ENCODE measurements around the gene RASGEF1C.
"Not testable (repeated sequence)": the region's sequence is repeated elsewhere in the genome, so short reads cannot be mapped to it uniquely, and the experiment has no call there.

Gene RASGEF1C

DNA sequence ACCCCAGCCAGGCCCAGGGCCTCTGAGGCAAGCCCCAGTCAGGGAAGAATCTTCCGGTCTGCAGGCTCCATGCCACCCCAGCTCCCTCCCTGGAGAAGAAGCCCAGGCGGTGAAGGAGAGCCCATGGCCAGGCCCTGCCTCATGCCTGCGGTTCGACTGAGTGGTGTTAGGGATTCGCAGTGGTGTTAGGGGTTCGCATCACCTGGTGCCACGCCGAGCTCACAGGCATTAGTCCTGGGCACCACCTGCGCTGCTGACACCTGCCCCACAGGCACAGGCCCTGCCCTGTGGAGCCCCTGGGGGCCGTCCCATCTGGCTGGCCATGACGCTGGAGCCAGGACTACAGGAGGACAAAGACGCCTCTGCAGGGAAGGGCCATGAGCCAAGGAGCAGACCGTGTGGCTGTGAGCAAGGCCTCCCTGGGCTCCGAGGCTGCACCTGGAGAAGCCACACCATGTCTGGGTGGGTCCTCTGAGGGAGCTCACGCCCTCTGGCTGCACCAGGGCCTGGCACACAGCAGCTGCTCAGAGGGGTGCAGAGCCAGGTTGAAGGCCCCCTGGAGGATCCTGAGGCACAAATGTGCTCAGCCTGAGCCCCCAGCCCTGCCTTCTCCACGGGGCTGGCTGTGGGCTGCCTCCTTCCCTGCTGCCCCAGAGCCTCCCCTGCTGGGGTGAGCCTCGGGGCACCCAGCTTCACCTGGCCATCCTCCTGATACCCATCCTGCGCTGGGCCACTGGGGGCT is 109.8 kb downstream of the RASGEF1C start:
- no peak for DNase-seq

DNA sequence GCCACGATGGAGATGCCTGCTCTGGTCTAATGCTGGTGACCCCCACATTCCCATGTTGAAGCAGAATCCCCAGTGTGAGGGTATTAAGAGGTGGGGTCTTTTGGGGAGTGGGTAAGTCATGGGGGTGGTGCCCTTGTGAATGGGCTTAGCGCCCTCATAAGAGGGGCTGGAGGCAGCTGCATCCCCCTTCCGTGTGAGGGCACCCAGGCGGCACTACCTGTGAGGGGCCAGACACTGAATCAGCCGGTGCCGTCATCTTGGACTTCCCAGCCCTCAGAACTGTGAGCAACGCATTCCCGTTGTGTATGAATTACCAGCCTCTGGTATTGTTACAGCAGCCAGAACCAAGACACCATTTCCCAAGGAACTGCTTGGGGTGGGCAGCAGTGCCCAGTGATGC is 110.5 kb downstream of the RASGEF1C start:
- no peak for DNase-seq

DNA sequence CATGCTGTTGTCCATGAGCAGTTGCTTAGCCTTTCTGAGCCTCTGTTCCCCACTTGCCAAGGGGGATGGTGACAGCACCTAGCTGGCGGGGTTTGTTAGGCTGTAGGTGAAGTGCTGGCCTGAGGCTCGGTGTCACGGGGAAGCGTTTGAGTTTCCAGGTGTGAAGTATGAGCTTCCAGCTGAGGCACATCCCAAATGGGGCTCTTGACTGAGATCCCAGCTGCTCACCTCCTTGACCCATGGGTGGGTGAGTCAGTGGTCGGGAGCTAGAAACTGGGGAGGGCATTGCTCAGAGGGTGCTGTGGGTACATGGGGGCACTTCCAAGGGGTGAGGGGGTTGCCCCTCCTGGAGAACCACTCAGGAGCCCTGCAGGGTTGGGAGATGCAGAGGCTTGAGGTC is 111.1 kb downstream of the RASGEF1C start:
- DNase-seq, result no peak

DNA sequence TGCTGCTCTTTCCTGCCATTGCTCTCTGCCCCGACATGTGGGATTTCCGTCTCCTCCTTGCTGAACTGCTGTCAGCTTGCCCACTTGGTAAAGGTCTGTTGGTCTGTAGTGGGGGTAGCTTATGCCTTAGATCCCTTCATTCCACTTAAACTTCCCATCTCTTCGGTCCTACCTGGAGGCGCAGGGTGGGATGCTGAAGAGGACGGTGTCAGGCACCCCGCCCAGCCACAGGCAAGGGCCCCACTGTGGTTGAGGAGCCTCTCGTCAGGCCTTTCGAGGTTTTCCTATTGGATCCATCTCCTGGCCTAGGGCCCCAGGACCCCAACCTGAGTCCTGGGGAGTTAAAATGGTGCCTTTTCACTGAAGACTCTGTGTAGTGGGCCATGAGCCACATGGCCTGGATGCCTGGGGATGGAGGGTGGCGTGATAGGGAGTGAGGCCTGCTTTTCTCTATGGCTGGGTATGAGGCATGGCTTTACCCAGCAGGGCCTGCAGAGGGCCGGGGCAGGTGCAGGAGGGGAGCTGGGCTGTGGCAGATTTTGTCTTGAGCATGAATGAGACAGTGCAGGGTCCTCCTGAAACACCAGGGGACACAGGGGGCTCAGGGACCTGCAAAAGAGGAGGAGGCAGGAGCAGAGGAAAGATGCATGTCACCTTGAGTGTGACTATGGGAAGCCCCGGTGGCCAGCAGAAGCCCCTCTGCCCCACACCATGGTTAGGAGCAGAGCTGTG is 111.7 kb downstream of the RASGEF1C start:
- no peak for DNase-seq

DNA sequence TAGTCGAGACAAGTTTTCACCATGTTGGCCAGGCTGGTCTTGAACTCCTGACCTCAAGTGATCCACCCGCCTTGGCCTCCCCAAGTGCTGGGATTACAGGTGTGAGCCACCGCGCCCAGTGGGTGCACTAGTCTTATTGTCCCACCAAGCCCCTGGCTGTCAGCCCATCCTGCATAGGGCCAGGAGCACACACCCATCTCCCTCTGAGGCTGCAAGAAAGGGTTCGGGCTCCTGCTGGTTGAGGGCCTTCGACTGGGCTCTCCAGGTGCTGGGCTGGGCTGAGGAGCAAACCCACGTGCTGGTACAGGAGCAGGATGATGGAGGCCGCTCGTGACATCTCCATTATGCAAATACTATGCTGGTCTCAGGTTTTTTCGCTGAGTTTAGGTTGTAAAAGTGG is 112.4 kb downstream of the RASGEF1C start:
- no peak for DNase-seq

DNA sequence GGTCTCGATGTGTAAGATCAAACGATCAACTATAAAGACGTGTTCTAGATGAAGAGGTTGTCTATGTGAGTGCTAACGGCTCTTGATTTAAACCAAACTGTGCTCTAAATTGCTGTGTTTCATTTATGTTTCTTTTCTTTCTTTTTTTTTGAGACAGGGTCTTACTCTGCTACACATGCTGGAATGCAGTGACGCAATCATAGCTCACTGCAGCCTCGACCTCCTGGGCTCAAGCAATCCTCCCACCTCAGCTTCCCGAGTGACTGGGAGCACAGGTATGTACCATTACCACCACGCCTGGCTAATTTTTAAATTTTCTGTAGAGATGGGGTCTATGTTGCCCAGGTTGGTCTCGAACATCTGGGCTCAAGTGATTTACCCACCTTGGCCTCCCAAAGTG is 113.5 kb downstream of the RASGEF1C start:
- no peak for DNase-seq

DNA sequence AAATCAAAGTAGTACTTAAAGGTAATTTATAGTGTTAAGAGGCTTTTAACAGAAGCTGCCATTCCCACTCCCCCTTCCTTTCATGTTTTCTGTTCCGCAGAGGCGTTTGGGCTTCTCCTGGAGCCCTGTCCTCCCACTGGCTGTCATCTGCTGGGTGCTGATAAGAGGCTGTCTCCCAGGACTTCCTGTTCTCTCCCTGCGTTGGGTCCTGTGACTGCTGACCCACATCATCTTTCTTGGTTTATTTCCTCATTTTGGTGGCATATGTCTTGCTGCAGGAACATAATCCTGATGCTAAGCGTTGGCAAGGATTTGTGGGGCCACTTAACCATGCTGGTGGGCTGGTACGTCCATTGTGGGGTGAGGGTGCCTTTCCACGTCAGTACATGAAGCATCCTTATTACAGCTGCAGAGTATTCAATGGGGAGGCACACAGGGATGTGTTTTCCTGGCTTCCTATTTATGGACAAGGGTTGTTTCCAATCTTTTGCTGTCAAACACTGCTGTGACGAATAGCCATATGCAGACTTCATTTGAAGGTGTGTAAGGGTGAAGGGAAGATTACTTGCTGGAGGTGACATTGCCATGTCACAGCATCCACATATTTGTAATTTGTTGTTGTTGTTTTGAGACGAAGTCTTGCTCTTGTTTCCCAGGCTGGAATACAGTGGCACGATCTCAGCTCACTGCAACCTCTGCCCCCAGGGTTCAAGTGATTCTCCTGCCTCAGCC is 115.2 kb downstream of the RASGEF1C start:
- DNase-seq, result no peak

DNA sequence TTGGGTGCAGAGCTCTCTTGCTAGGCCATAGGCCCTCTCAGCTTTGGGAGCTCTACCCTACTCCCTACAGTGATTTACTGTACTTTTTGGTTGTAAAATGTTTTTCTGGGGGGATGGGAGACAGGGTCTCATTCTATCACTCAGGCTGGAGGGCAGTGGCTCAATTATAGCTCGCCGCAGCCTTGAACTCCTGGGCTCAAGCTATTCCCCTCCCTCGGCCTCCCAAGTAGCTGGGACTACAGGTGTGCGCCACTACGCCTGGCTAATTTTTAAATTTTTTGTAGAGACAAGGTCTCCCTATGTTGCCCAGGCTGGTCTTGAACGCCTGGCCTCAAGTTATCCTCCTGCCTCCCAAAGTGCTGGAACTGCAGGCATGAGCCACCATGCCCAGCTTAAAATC is 115.8 kb downstream of the RASGEF1C start:
- DNase-seq, result no peak

DNA sequence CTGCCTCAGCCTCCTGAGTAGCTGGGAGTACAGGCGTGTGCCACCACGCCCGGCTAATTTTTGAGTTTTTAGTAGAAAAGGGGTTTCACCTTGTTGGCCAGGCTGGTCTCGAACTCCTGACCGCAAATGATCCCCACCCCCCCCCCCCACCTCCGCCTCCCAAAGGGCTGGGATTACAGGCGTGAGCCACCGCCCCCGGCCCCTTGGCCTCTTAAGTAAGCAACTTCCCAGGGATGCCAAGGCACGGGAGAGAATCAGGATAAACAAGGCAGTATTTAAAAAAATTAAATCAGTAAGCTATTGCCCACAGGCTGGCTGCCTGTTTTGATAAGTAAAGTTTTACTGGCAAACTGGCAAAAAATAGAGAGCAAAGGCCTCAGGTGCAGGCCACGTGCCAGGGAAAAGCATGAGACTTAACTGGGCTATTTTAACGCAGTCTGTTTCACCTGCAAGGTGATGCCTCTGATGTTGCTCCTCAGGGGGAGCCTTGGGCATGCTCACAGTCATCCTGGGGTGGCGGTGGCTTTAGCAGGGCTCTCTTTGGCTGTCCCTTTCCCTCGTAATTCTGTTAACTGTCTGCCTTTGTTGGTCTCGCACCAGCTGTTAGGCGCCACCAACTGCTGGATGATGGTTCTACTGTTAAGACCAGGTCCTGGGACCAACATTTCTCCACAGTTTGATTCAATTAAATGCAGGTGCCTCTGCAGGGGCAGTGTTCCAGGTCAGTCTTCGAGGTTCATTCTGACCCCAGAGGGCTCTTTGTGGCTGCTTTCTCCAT is 118.1 kb downstream of the RASGEF1C start:
- no peak for DNase-seq

DNA sequence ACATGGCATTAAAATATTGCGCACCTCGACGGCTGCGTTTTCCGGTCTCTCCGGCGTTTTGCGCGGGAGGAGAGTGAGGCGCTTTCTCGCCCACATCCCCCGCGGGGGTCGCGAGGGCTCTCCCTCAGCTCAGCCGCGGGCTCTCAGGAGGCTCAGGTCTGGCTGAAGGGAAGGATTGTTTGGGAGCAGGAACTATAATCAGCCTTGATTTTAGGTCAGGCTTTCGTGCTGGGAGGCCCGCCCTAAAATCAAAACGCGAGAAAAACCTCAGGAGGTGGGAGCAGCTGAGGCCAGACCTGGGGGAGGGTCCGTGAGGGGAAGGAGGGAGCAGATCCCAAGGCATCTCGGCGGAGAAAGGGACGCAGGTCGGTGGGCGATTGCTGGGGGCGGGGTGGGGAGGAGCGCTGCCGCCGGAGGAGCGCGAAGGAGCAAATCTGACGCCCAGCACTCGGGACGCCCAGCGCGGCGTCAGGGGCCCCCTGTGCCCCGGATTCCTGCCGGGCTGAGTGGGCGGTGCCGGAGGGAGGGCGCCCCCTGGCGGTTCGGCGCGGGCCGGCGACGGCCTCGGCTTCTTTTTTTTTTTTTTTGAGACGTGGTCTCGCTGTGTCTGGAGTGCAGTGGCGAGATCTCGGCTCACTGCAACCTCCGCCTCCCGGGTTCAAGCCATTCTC is 118.8 kb downstream of the RASGEF1C start:
- peak; percentile 81 for DNase-seq

DNA sequence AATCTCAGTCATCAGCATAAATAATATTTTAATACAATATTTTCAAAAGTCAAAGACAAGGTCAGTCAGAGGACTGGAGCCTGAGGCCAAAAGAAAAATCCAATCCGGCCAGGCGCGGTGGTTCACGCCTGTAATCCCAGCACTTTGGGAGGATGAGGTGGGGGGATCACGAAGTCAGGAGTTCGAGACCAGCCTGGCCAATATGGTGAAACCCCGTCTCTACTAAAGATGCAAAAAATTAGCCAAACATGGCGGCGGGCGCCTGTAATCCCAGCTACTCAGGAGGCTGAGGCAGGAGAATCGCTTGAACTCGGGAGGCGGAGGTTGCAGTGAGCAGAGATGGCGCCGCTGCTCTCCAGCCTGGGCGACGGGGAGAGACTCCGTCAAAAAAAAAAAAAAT is 119.4 kb downstream of the RASGEF1C start:
- not testable (repeated sequence) for DNase-seq

DNA sequence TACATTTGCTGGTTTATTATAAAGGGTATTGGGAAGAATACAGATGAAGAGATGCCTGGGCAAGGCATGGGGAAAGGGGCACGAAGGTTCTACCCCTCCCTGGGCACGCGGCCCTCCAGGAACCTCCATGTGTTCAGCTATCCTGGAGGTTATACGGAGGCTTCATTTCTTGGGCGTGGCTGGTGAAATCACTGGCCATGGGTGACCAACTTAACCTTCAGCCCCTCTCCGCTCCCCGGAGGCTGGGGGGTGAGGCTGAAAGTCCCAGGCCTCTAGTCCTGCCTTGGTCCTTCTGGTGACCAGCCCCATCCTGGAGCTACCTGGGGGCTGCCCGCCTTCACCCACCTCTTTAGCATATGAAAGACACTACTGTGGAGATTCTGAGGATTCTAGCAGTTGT is 120.5 kb downstream of the RASGEF1C start:
- DNase-seq, result no peak

DNA sequence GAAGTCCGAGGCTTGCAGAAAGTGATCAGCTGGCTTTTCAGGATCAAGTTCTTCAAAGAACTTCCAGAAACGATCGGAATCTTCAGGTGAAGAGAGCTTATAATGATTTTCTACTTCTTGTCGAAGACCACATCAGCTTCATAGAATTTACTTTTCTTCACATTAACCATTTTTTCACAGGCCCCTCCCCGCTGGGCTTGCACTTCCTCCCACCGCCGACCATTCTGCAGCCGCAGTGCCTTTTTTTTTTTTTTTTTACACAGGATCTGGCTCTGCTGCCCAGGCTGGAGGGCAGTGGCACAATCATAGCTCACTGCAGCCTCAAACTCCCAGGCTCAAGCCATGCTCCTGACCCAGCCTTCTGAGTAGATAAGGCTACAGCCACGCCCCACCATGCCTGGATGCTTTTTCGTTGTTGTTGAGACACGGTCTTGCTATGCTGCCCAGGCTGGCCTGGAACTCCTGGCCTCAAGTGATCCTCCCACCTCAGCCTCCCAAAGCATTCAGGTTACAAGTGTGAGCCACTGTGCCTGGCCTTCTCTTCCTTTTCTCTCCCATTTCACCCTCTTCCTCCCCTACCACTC is 122.1 kb downstream of the RASGEF1C start:
- no peak for DNase-seq

DNA sequence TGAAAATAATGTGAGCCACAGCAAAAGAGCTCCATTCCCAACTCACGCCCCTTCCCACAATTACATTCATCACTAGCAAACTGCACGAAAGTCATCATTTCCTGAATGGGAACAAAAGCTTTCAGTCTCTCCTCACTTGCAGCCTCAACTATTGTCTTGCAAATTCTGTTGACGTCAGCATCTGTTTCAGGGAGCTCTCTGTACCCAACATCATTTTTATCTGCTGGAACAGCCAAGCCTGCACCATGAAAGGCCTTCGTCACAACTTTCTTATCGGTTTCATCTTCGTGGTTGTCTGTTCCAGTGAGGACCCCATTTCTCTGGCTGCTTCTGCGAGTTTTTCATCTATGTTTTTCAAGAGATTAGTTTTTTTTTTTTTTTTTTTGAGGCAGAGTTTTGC is 123.2 kb downstream of the RASGEF1C start:
- no peak for DNase-seq

DNA sequence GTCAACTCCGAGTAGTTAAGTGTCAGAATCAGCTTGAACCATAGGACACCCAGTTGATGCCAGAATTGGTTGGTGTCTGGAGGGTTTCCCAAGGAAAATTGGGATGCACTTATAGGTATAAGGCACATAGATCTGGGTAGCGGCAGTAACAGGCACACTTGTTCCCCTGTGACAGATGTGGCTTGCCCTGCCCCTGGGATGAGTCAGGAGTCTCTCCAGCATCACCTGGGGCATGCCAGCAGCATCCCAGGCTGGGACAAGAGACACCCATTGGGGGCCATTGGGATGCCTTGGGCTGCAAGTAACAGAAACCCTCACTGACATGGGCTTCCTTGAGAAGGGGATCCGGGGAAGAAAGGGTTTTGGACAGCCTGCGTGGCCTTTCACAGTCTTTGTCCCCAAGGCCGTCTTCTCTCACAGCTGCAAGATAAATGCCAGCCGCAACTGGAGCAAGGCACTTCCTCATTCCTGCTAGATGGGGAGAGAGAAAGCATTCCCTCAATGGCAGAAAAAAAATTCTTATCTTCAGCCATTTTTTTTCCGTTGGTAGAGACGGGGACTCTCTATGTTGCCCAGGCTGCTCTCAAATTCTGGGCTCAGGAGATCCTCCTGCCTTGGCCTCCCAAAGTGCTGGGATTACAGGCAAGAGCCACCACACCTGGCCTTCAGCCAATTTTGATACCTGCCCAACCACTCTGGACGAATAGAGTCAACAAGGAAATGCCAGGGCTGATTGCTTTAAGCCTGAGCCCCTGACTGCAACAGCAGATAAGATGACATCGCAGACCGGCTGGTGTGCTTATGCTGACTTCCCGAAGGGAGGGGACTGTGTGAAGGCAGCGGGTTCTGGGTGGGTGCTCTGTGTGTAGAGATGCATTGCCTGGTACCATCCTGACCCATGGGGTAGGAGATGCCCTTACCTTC is 124.1 kb downstream of the RASGEF1C start:
- no peak for DNase-seq

DNA sequence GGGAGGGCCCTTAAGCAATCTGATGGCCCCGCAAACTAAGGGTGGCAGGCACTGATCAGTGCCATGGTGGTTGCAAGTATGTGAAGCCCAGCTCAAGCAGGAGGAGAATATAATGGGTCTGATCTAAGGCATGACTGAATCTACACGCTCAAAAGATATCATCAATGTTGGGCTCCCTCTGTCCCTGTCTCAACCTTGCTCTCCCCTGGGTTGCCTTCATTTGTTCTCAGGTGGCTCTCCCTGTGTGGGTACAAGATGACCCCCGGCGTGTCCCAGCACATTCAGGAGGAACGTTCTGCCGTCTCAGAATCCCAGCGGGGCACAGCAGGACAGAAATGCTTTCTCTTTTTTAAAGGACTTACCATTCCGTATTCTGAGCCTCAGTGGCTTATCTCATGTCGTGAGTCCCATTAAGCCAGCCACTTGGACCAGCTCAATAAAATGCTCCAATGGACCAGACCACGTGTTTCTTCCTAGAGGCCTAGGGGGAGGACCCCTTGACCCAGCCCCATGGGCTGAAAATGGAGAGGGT is 125.4 kb downstream of the RASGEF1C start:
- no peak for DNase-seq

DNA sequence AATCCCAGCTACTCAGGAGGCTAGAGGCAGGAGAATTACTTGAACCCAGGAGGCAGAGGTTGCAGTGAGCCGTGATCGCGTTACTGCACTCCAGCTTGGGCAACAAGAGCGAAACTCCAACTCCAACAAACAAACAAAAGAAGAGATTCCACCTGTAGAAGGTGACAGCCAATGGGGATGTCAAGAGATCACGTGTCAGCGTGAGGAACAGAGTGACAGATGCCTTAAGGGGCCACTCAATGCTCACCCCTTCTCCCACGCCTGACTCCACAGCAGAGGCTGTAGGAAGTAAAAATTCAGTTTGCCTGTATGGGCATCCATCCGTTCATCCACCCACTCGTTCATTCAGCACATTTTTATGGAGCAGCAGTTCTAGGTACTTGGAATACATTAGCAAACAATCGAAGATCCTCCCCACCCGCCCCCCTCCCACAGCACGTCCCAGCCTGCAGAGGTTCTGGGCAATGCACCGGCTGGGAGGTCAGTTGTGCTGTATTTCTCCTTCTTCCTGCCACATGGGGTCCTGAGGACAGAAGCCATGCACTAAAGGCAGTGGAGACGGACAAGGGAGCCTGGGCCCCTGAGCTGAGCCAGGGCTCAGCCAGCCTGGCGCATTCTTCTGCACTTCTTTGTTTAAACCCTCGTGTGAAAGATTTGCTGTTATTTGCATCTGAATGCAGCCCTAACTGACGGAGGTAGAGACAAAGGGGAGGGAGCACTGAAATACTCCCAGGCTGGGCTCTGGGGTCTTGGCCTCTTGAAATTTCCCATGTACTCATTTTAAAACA is 126.2 kb downstream of the RASGEF1C start:
- DNase-seq, result no peak

DNA sequence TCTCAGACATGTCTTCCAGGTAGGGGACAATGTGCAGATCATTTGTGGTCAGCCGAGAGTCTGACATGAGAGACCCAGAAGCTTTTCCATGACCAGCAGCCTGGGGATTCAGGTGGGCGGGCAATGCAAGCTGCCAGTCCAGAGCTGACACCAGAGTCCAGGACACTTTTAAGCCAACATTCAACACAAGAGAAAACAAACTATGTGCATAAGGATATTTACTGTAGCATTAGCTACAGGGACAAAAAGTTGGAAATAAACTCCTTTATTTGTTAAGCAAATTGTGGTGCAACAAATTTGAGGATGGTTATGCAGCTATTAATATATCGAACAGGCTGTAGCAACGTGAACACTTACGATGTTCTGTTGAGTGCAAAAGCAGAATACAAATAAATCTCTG is 127.5 kb downstream of the RASGEF1C start:
- no peak for DNase-seq

DNA sequence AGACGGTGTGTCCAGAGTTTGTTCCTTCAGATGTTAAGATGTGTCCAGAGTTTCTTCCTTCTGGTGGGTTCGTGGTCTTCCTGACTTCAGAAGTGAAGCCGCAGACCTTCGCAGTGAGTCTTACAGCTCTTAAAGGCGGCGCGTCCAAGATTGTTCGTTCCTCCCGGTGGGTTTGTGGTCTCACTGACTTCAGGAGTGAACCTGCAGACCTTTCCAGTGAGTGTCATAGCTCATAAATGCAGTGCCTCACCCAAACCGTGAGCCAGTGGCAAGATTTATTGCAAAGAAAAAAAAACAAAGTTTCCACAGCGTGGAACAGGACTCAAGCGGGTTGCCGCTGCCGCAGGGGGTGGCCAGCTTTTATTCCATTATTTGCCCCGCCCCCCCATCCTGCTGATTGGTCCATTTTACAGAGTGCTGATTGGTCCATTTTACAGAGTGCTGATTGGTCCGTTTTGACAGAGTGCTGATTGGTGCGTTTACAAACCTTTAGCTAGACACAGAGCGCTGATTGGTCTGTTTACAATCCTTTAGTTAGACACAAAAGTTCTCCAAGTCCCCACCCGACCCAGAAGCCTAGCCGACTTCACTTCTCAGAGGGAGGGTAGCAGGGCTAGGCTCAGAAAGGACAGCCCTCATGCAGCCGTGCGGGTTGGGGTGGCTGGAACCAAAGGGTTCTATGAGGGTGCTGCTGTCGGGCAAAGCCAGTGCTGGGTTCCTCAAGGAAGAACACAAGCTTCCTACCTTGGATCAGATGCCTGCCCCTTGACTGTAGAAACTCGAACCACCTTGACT is 128.3 kb downstream of the RASGEF1C start:
- DNase-seq, result peak; percentile 33
